ENCODE data around the gene HDAC4. TPM values are rescaled to one million over a fixed set of nuclear protein-coding genes. Genes with fewer than 3 reads are reported as not detected.

HDAC4 gene
- total and polyA plus RNA-seq, 4 donors = 2.9 to 37.2 (median 4.4) TPM

DNA sequence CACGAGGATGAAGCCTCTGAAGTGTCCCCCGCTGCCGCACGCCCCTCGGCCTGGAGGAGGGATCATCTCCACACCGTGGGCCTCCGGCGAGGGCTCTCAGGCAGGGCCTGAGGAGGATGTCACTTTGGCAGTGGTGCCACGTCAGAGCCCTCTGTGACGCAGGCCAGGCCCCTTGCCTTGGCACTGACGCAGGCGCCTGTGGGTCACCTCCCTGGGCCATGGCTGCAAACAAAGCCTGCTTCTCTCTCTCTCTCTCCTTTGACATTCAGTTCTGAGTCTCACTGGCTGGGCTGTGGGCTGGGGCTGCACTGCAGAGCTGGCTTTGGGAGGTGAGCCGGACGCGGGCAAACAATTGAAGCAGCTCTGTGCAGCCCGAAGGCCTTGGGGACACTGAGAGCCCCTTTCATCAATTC lies 279.2 kb downstream of the HDAC4 start:
- DNase-seq (ENCODE audit: low spot score) = no peak
- WGBS = 92% methylated on average over 16 of the region's 16 CpGs
- no peak overlapping the region for H3K4me3 ChIP-seq (ENCODE audit: low read depth in 1 of 3, low read length in 3 of 3)
- TF ChIP-seq JUND (IDR thresholded peaks at IDR 0.05) = no peak
- TF ChIP-seq CTCF (IDR thresholded peaks at IDR 0.05; ENCODE audit: low read depth, low read length, missing input control) = no peak
- TF ChIP-seq RXRA (IDR thresholded peaks at IDR 0.05) = no peak
- TF ChIP-seq NR2F2 (IDR thresholded peaks at IDR 0.05) = no peak
- no peak for TF ChIP-seq FOXA2 (IDR thresholded peaks at IDR 0.05)
- no peak for TF ChIP-seq GABPA (IDR thresholded peaks at IDR 0.05 in 1 of 2, conservative IDR thresholded peaks at IDR 0.05 in 1 of 2)
- no peak for TF ChIP-seq ATF3 (IDR thresholded peaks at IDR 0.05)
- no peak for TF ChIP-seq YY1 (IDR thresholded peaks at IDR 0.05)
- TF ChIP-seq, protein P1, sequence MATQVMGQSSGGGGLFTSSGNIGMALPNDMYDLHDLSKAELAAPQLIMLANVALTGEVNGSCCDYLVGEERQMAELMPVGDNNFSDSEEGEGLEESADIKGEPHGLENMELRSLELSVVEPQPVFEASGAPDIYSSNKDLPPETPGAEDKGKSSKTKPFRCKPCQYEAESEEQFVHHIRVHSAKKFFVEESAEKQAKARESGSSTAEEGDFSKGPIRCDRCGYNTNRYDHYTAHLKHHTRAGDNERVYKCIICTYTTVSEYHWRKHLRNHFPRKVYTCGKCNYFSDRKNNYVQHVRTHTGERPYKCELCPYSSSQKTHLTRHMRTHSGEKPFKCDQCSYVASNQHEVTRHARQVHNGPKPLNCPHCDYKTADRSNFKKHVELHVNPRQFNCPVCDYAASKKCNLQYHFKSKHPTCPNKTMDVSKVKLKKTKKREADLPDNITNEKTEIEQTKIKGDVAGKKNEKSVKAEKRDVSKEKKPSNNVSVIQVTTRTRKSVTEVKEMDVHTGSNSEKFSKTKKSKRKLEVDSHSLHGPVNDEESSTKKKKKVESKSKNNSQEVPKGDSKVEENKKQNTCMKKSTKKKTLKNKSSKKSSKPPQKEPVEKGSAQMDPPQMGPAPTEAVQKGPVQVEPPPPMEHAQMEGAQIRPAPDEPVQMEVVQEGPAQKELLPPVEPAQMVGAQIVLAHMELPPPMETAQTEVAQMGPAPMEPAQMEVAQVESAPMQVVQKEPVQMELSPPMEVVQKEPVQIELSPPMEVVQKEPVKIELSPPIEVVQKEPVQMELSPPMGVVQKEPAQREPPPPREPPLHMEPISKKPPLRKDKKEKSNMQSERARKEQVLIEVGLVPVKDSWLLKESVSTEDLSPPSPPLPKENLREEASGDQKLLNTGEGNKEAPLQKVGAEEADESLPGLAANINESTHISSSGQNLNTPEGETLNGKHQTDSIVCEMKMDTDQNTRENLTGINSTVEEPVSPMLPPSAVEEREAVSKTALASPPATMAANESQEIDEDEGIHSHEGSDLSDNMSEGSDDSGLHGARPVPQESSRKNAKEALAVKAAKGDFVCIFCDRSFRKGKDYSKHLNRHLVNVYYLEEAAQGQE (IDR thresholded peaks at IDR 0.05) = no peak
- no peak for TF ChIP-seq FOXA1 (IDR thresholded peaks at IDR 0.05)
- no peak for TF ChIP-seq SP1 (IDR thresholded peaks at IDR 0.05)
- no peak for TF ChIP-seq HNF4G (IDR thresholded peaks at IDR 0.05)
- no peak for TF ChIP-seq HNF4A (conservative IDR thresholded peaks at IDR 0.05)
- H3K9ac ChIP-seq (ENCODE audit: low read depth in 1 of 2, low read length in 2 of 2) = no peak overlapping the region
- peaks cover 0 to 21% (median 8%) of the 10 kb centered on the region in 4 donors for H3K36me3 ChIP-seq (ENCODE audit: control insufficient read depth in 4 of 4, insufficient read depth in 3 of 4, low read depth in 1 of 4, low read length in 3 of 4)
- no peaks in the 10 kb centered on the region for H3K4me1 ChIP-seq (ENCODE audit: control insufficient read depth in 4 of 4, insufficient read depth in 4 of 4, low read length in 3 of 4)
- H3K27ac ChIP-seq (ENCODE audit: low read depth in 1 of 2, low read length in 2 of 2) = no peak overlapping the region
- no peaks in the 10 kb centered on the region for H3K9me3 ChIP-seq (ENCODE audit: control insufficient read depth in 4 of 4, low read length in 3 of 4)
- no peaks in the 10 kb centered on the region for H3K27me3 ChIP-seq (ENCODE audit: control insufficient read depth in 4 of 4, insufficient read depth in 4 of 4, low read length in 3 of 4)

GRCh38 chr2:239120664-239121063 lies 280.2 kb downstream of the HDAC4 start:
- Histone ChIP-seq H3K36me3 (ENCODE audit: control insufficient read depth in 4 of 4, insufficient read depth in 3 of 4, low read depth in 1 of 4, low read length in 3 of 4) (peaks cover 0 to 11% (median 4%) of the 10 kb centered on the region in 4 donors), H3K4me3 (ENCODE audit: low read depth in 1 of 3, low read length in 3 of 3) (no peak overlapping the region), H3K27me3 (ENCODE audit: control insufficient read depth in 4 of 4, insufficient read depth in 4 of 4, low read length in 3 of 4) (no peaks in the 10 kb centered on the region), H3K9me3 (ENCODE audit: control insufficient read depth in 4 of 4, low read length in 3 of 4) (no peaks in the 10 kb centered on the region), H3K27ac (ENCODE audit: low read depth in 1 of 2, low read length in 2 of 2) (no peak overlapping the region), H3K9ac (ENCODE audit: low read depth in 1 of 2, low read length in 2 of 2) (no peak overlapping the region), H3K4me1 (ENCODE audit: control insufficient read depth in 4 of 4, insufficient read depth in 4 of 4, low read length in 3 of 4) (no peaks in the 10 kb centered on the region)
- no peak for DNase-seq (ENCODE audit: low spot score)
- WGBS = 67% methylated on average over 4 of the region's 4 CpGs
- no peak for TF ChIP-seq GABPA (IDR thresholded peaks at IDR 0.05 in 1 of 2, conservative IDR thresholded peaks at IDR 0.05 in 1 of 2)
- no peak for TF ChIP-seq HNF4G (IDR thresholded peaks at IDR 0.05)
- TF ChIP-seq YY1 (IDR thresholded peaks at IDR 0.05) = no peak
- no peak for TF ChIP-seq ZBTB33 (IDR thresholded peaks at IDR 0.05)
- no peak for TF ChIP-seq CTCF (IDR thresholded peaks at IDR 0.05; ENCODE audit: low read depth, low read length, missing input control)
- no peak for TF ChIP-seq FOXA2 (IDR thresholded peaks at IDR 0.05)
- TF ChIP-seq, protein P2, sequence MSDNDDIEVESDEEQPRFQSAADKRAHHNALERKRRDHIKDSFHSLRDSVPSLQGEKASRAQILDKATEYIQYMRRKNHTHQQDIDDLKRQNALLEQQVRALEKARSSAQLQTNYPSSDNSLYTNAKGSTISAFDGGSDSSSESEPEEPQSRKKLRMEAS (IDR thresholded peaks at IDR 0.05) = no peak
- TF ChIP-seq, protein P1 (IDR thresholded peaks at IDR 0.05) = no peak
- no peak for TF ChIP-seq NR2F2 (IDR thresholded peaks at IDR 0.05)
- TF ChIP-seq TAF1 (conservative IDR thresholded peaks at IDR 0.05) = no peak
- no peak for TF ChIP-seq RXRA (IDR thresholded peaks at IDR 0.05)
- no peak for TF ChIP-seq FOXA1 (IDR thresholded peaks at IDR 0.05)
- TF ChIP-seq RAD21 (IDR thresholded peaks at IDR 0.05) = no peak
- TF ChIP-seq HNF4A (conservative IDR thresholded peaks at IDR 0.05) = no peak
- TF ChIP-seq EGR1 (IDR thresholded peaks at IDR 0.05; ENCODE audit: low read depth in 2 of 2) = no peak
- TF ChIP-seq JUND (IDR thresholded peaks at IDR 0.05) = no peak
